ENCODE results near the gene SNX9.

SNX9 gene

DNA sequence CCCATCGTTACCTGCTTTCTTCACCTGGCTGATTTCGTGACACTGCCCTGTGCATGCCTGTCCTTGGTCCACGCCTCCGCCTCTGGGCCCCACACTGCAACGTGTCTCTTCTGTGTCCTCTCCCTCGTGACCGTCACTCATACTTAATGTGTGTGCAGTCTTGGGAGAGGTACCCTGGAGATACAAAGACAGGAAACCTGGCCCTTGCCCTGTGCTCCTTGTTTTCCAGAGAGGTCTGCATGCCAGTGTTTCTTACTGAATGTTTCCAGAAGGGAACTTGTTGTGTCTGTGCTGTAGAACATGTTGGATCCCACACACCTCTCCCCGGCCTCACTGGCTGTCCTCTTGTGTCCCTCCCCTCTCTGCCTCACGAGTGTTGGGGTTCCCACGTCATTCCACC lies 45.8 kb downstream of the SNX9 start:
- H3K27me3 ChIP-seq (ENCODE audit: insufficient read depth, low read length, poor library complexity, severe bottlenecking), result peaks cover 56% of the 10 kb centered on the region
- H3K36me3 ChIP-seq (ENCODE audit: insufficient read depth, low read length), result no peaks in the 10 kb centered on the region
- H3K4me2 ChIP-seq (ENCODE audit: low read depth, low read length, poor library complexity, severe bottlenecking), result no peak overlapping the region
- no peak overlapping the region for H2AFZ ChIP-seq (ENCODE audit: low read length)
- no peaks in the 10 kb centered on the region for H4K20me1 ChIP-seq (ENCODE audit: insufficient read depth, low read length, poor library complexity, severe bottlenecking)
- TF ChIP-seq, protein P1, sequence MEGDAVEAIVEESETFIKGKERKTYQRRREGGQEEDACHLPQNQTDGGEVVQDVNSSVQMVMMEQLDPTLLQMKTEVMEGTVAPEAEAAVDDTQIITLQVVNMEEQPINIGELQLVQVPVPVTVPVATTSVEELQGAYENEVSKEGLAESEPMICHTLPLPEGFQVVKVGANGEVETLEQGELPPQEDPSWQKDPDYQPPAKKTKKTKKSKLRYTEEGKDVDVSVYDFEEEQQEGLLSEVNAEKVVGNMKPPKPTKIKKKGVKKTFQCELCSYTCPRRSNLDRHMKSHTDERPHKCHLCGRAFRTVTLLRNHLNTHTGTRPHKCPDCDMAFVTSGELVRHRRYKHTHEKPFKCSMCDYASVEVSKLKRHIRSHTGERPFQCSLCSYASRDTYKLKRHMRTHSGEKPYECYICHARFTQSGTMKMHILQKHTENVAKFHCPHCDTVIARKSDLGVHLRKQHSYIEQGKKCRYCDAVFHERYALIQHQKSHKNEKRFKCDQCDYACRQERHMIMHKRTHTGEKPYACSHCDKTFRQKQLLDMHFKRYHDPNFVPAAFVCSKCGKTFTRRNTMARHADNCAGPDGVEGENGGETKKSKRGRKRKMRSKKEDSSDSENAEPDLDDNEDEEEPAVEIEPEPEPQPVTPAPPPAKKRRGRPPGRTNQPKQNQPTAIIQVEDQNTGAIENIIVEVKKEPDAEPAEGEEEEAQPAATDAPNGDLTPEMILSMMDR (conservative IDR thresholded peaks at IDR 0.05; ENCODE audit: low read length), result no peak
- TF ChIP-seq EZH2phosphoT487 (IDR thresholded peaks at IDR 0.05; ENCODE audit: borderline replicate concordance), result no peak
- H3K9me2 ChIP-seq (replicated peaks; ENCODE audit: low read depth, low read length), result no peaks in the 10 kb centered on the region
- no peak overlapping the region for H3K4me3 ChIP-seq (ENCODE audit: low read length, poor library complexity, severe bottlenecking)
- no peaks in the 10 kb centered on the region for H3K79me2 ChIP-seq (ENCODE audit: insufficient read depth, low read length)
- H3F3A ChIP-seq (ENCODE audit: low read depth), result no peaks in the 10 kb centered on the region
- H3K9me3 ChIP-seq (ENCODE audit: insufficient read depth, low read depth, low read length), result no peaks in the 10 kb centered on the region
- H3K9ac ChIP-seq (ENCODE audit: low read depth, low read length, poor library complexity, severe bottlenecking), result no peak overlapping the region
- H3K4me1 ChIP-seq (ENCODE audit: insufficient read depth, low read length, poor library complexity, severe bottlenecking), result no peaks in the 10 kb centered on the region

DNA sequence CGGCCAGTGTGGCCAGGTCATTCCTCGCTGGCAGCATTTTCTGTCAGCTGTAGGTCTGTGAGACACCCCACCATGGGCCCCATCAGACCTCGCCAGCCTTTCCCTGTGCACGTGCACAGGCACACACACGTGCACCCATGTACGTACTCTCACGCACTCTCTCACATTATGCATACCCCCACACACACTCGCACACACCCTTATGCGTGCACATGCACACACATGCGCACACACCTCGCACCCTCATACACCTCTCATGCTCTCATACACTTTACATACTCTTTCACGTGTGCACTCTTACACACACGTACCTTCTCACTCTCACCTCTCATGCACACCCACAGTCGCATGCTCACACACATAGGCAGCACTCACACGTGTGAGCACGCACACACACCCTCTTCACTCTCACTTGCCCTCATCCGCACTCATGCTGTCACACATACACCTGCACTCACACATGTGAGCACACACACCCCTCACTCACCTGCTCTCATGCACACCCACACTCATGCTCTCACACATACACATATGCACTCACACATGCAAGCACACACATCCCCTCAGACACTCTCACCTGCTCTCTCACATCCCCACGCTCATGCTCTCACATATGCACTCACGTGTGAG lies 46.7 kb downstream of the SNX9 start:
- Histone ChIP-seq H3K4me1 (ENCODE audit: insufficient read depth, low read length, poor library complexity, severe bottlenecking) (no peaks in the 10 kb centered on the region), H3K4me3 (ENCODE audit: low read length, poor library complexity, severe bottlenecking) (no peak overlapping the region), H3K9ac (ENCODE audit: low read depth, low read length, poor library complexity, severe bottlenecking) (no peak overlapping the region), H2AFZ (ENCODE audit: low read length) (no peak overlapping the region), H3K9me2 (replicated peaks; ENCODE audit: low read depth, low read length) (no peaks in the 10 kb centered on the region), H3K27me3 (ENCODE audit: insufficient read depth, low read length, poor library complexity, severe bottlenecking) (peaks cover 47% of the 10 kb centered on the region), H3K9me3 (ENCODE audit: insufficient read depth, low read depth, low read length) (no peaks in the 10 kb centered on the region), H3K36me3 (ENCODE audit: insufficient read depth, low read length) (no peaks in the 10 kb centered on the region), H3F3A (ENCODE audit: low read depth) (no peaks in the 10 kb centered on the region), H3K4me2 (ENCODE audit: low read depth, low read length, poor library complexity, severe bottlenecking) (no peak overlapping the region), H4K20me1 (ENCODE audit: insufficient read depth, low read length, poor library complexity, severe bottlenecking) (no peaks in the 10 kb centered on the region), H3K79me2 (ENCODE audit: insufficient read depth, low read length) (no peaks in the 10 kb centered on the region)
- TF ChIP-seq, protein P1 (conservative IDR thresholded peaks at IDR 0.05; ENCODE audit: low read length), result no peak
- no peak for TF ChIP-seq EZH2phosphoT487 (IDR thresholded peaks at IDR 0.05; ENCODE audit: borderline replicate concordance)

DNA sequence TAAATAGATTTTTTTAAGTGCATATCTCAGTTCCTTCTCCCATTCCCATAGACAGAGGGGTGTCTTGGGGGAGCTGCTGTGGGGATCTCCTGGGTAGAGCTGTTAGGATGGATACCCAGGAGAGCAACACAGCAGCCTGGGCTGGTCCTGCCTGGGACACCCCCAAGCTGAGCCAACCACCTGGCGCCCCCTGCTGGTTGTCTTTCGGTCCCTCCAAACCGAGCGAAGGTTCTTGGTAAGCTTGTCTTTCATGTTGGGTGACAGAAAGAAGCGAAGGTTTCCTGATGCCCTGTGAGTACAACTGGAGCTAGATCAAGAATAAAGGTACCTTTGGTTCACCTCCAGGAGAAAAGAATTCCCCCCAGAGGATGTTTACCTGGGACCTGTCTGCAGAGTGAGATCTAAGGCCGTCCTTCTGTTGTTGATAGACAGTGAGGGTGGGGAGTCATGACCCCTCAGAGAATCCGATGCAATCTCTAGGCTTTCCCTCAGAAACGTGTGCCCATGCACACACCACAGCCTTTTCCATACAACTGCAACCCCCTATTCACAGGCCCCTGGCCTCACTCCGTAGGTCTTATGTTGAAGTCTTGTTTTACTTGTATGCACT lies 50.8 kb downstream of the SNX9 start:
- Histone ChIP-seq H3K9me2 (replicated peaks; ENCODE audit: low read depth, low read length) (no peaks in the 10 kb centered on the region), H3K4me3 (ENCODE audit: low read length, poor library complexity, severe bottlenecking) (no peak overlapping the region), H3K9me3 (ENCODE audit: insufficient read depth, low read depth, low read length) (no peaks in the 10 kb centered on the region), H3K4me1 (ENCODE audit: insufficient read depth, low read length, poor library complexity, severe bottlenecking) (no peaks in the 10 kb centered on the region), H3F3A (ENCODE audit: low read depth) (no peaks in the 10 kb centered on the region), H3K4me2 (ENCODE audit: low read depth, low read length, poor library complexity, severe bottlenecking) (no peak overlapping the region), H3K79me2 (ENCODE audit: insufficient read depth, low read length) (no peaks in the 10 kb centered on the region), H3K9ac (ENCODE audit: low read depth, low read length, poor library complexity, severe bottlenecking) (no peak overlapping the region), H3K27me3 (ENCODE audit: insufficient read depth, low read length, poor library complexity, severe bottlenecking) (peaks cover 11% of the 10 kb centered on the region), H3K36me3 (ENCODE audit: insufficient read depth, low read length) (no peaks in the 10 kb centered on the region), H4K20me1 (ENCODE audit: insufficient read depth, low read length, poor library complexity, severe bottlenecking) (no peaks in the 10 kb centered on the region), H2AFZ (ENCODE audit: low read length) (no peak overlapping the region)
- TF ChIP-seq EZH2phosphoT487 (IDR thresholded peaks at IDR 0.05; ENCODE audit: borderline replicate concordance), result no peak
- TF ChIP-seq, protein P1 (conservative IDR thresholded peaks at IDR 0.05; ENCODE audit: low read length), result peak; percentile 94
